Left ventricle myocardium inferior (tissue), 1 donor: ENCODE data around the gene CTSA. TPM values are rescaled to one million over a fixed set of nuclear protein-coding genes. Genes with fewer than 3 reads are reported as not detected.

Source experiments
- DNase-seq: peaks from one replicate; pipeline ENCODE4 v3.0.0-alpha.2; 2020
- H3K27ac ChIP-seq: fragments of 200-600 bp; replicated peaks from 2 replicates; pipeline ENCODE4 v1.8.0; 2021
- H3K27me3 ChIP-seq: fragments of 200-600 bp; 2 replicates; pipeline ENCODE4 v1.8.0; 2021; ENCODE audit warnings: low read depth
- H3K36me3 ChIP-seq: fragments of 200-600 bp; 2 replicates; pipeline ENCODE4 v1.8.0; 2021
- H3K4me1 ChIP-seq: fragments of 200-600 bp; 2 replicates; pipeline ENCODE4 v1.8.0; 2021
- H3K4me3 ChIP-seq: fragments of 200-600 bp; 2 replicates; pipeline ENCODE4 v1.8.0; 2021; ENCODE audit warnings: mild to moderate bottlenecking, moderate library complexity
- H3K9me3 ChIP-seq: fragments of 200-600 bp; replicated peaks from 2 replicates; pipeline ENCODE4 v1.8.0; 2021
- intact Hi-C: fragments of 100-400 bp; cut with micrococcal nuclease; formaldehyde crosslinking; loops from one replicate; pipeline ENCODE4 v1.11.0; 2022
- total RNA-seq: library from RNA; stranded (reverse); fragmentation: NEBNext Ultra II Directional; extraction: Animal tissue kit (Norgen Biotek cat#: 25700); gene quantifications from one replicate; pipeline ENCODE4 v1.2.1, GENCODE V29; 2021
- TF ChIP-seq, protein P1 (sequence below): fragments of 200-600 bp; IDR thresholded peaks from 2 replicates; pipeline ENCODE4 v1.8.0; 2021; ENCODE audit warnings: antibody characterized with exemption, mild to moderate bottlenecking, borderline replicate concordance
- donor health status: DM: no; HTN: yes; CAD: no; lungs with severe emphysema.

CTSA gene
- total RNA-seq, 1 donor from 2014 or later, result 116 TPM

- no peak for DNase-seq
- no peak overlapping the region for H3K4me3 ChIP-seq
- TF ChIP-seq, protein P1, sequence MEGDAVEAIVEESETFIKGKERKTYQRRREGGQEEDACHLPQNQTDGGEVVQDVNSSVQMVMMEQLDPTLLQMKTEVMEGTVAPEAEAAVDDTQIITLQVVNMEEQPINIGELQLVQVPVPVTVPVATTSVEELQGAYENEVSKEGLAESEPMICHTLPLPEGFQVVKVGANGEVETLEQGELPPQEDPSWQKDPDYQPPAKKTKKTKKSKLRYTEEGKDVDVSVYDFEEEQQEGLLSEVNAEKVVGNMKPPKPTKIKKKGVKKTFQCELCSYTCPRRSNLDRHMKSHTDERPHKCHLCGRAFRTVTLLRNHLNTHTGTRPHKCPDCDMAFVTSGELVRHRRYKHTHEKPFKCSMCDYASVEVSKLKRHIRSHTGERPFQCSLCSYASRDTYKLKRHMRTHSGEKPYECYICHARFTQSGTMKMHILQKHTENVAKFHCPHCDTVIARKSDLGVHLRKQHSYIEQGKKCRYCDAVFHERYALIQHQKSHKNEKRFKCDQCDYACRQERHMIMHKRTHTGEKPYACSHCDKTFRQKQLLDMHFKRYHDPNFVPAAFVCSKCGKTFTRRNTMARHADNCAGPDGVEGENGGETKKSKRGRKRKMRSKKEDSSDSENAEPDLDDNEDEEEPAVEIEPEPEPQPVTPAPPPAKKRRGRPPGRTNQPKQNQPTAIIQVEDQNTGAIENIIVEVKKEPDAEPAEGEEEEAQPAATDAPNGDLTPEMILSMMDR, result no peak
- intact Hi-C loops, result no loop called here
- H3K36me3 ChIP-seq, result no peaks in the 10 kb centered on the region
- H3K4me1 ChIP-seq, result peaks cover 83% of the 10 kb centered on the region
- H3K9me3 ChIP-seq, result no peaks in the 10 kb centered on the region
- H3K27me3 ChIP-seq, result no peaks in the 10 kb centered on the region
- peak overlapping the region; percentile 86 for H3K27ac ChIP-seq
These were observed 30.4 kb downstream of the CTSA start for GRCh38 chr20:45921337-45922189.

GRCh38 chr20:45924391-45925261 is 33.5 kb downstream of the CTSA start:
- H3K4me3 ChIP-seq, result peak overlapping the region; percentile 16
- TF ChIP-seq, protein P1, result no peak
- DNase-seq, result peak; percentile 50
- H3K27ac ChIP-seq, result peak overlapping the region; percentile 86
- H3K4me1 ChIP-seq, result peaks cover 57% of the 10 kb centered on the region
- H3K27me3 ChIP-seq, result no peaks in the 10 kb centered on the region
- H3K9me3 ChIP-seq, result no peaks in the 10 kb centered on the region
- H3K36me3 ChIP-seq, result no peaks in the 10 kb centered on the region
- intact Hi-C loops, result no loop called here

- H3K36me3 ChIP-seq, result no peaks in the 10 kb centered on the region
- peak overlapping the region; percentile 86 for H3K27ac ChIP-seq
- no peaks in the 10 kb centered on the region for H3K27me3 ChIP-seq
- TF ChIP-seq, protein P1, result no peak
- intact Hi-C loops, result no loop called here
- H3K4me3 ChIP-seq, result no peak overlapping the region
- no peaks in the 10 kb centered on the region for H3K9me3 ChIP-seq
- peaks cover 43% of the 10 kb centered on the region for H3K4me1 ChIP-seq
- DNase-seq, result no peak
These were observed 34.8 kb downstream of the CTSA start for GRCh38 chr20:45925821-45926506.

- Histone ChIP-seq H3K27ac (no peak overlapping the region), H3K4me3 (no peak overlapping the region), H3K36me3 (no peaks in the 10 kb centered on the region), H3K4me1 (peaks cover 36% of the 10 kb centered on the region), H3K9me3 (no peaks in the 10 kb centered on the region), H3K27me3 (no peaks in the 10 kb centered on the region)
- intact Hi-C loops, result no loop called here
- TF ChIP-seq, protein P1, result no peak
- no peak for DNase-seq
These were observed 35.6 kb downstream of the CTSA start for GRCh38 chr20:45926731-45927070.
